ENCODE results near the gene MTX1.

DNA sequence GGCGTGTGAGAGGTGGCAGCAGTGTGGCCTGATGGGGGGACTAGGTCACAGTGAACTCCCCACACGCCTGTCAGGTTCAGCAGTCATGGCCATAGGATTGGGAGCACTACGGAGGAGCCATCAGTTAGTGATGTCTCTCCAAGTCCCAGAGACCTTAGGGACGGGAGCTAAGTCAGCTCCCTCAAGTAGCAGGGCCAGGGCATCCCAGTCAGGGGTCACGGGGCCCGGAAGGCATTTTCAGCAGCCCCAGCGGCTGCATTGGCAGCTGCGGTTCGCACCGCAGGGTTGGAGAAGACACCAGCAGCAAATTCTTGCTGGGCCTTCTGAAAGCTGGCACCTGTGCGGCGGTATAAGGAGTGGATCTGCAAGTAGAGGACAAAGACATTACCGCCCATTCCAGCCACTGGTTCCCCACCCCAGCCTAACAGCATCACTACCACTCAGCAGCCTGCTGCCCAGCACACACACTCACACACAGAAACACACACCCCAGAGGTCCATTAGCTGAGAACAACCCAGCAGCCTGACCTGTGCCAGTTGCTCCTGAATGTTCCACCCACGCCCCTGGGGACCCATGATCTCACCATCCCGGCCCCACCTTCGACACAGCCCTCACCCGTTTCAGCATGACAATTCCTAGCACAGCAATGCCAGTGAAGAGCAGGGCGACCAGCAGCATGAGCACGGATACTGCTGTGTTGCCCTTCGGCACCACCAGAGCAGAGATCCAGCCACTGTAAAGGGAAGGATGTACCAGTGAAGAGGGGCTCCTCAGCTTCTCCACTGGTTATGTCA lies 47.8 kb downstream of the MTX1 start:
- TF ChIP-seq, protein P1, sequence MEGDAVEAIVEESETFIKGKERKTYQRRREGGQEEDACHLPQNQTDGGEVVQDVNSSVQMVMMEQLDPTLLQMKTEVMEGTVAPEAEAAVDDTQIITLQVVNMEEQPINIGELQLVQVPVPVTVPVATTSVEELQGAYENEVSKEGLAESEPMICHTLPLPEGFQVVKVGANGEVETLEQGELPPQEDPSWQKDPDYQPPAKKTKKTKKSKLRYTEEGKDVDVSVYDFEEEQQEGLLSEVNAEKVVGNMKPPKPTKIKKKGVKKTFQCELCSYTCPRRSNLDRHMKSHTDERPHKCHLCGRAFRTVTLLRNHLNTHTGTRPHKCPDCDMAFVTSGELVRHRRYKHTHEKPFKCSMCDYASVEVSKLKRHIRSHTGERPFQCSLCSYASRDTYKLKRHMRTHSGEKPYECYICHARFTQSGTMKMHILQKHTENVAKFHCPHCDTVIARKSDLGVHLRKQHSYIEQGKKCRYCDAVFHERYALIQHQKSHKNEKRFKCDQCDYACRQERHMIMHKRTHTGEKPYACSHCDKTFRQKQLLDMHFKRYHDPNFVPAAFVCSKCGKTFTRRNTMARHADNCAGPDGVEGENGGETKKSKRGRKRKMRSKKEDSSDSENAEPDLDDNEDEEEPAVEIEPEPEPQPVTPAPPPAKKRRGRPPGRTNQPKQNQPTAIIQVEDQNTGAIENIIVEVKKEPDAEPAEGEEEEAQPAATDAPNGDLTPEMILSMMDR (conservative IDR thresholded peaks at IDR 0.05; ENCODE audit: low read depth in 2 of 2): no peak
- TF ChIP-seq EZH2 (IDR thresholded peaks at IDR 0.05; ENCODE audit: low read depth, unreplicated experiment) (no peak), EZH2phosphoT487 (IDR thresholded peaks at IDR 0.05; ENCODE audit: unreplicated experiment) (no peak)
